K562 (cell line): ENCODE measurements around the gene EIF5. TPM values are rescaled to one million over a fixed set of nuclear protein-coding genes. Genes with fewer than 3 reads are reported as not detected.

ENCODE experiments used
- ARID1B ChIP-seq: fragments of 450-650 bp; IDR thresholded peaks from 2 replicates; pipeline ENCODE4 v1.6.1; 2016; ENCODE audit warnings: antibody characterized with exemption, mild to moderate bottlenecking, inconsistent platforms
- CEBPG ChIP-seq, 3 experiments: fragments of 200-800 bp in 1 of 3; sonication (Bioruptor generic) in 1 of 3; sonication (generic) in 1 of 3; formaldehyde crosslinking in 1 of 3; IDR thresholded peaks in 2 of 3; conservative IDR thresholded peaks in 1 of 3; 2 replicates each; pipeline versions ENCODE4 v1.6.1 to v1.8.0; 2016 to 2022; ENCODE audit warnings: missing compliant biosample characterization in 2 of 3, missing genetic modification characterization in 2 of 3, mild to moderate bottlenecking in 1 of 3, missing genetic modification reagents in 1 of 3
- CHD1 ChIP-seq: fragments of 200-600 bp; sonication (generic); IDR thresholded peaks from one replicate; pipeline ENCODE4 v1.6.1; 2012; ENCODE audit warnings: mild to moderate bottlenecking, moderate library complexity, low read length, inconsistent platforms
- NCOA1 ChIP-seq: fragments of 450-650 bp; IDR thresholded peaks from 2 replicates; pipeline ENCODE4 v1.6.1; 2016; ENCODE audit warnings: low read depth
- NR2C1 ChIP-seq, 2 experiments: fragments of 450-650 bp; IDR thresholded peaks; 2 replicates each; pipeline ENCODE4 v1.6.1; 2017; ENCODE audit warnings: mild to moderate bottlenecking in 2 of 2, antibody characterized with exemption in 1 of 2, inconsistent platforms in 1 of 2, missing compliant biosample characterization in 1 of 2, missing genetic modification characterization in 1 of 2
- RBM14 ChIP-seq: fragments of 200-400 bp; formaldehyde crosslinking; IDR thresholded peaks from 2 replicates; pipeline ENCODE4 v1.6.1; 2018; ENCODE audit warnings: low read depth, mild to moderate bottlenecking, low read length, moderate library complexity, borderline replicate concordance; ENCODE audit not compliant: insufficient read depth
- polyA plus RNA-seq, 8 experiments: library from polyadenylated mRNA; depleted of rRNA in 4 of 8; stranded (reverse) in 5 of 8; unstranded in 3 of 8; fragments of >200 nt; fragmentation: Nextera tagmentation in 2 of 8; fragmentation: Illumina TruSeq in 1 of 8; extraction: Ambion mirVana in 2 of 8; extraction: Trizol in 1 of 8; gene quantifications; 2 replicates each; pipeline versions ENCODE4 v1.2.1 to v1.2.3, GENCODE V29; 2011 to 2014; ENCODE audit warnings: inconsistent platforms in 1 of 8, missing spikeins in 1 of 8
- total RNA-seq, 7 experiments: library from RNA; depleted of rRNA in 6 of 7; stranded (reverse); fragments of >200 nt in 6 of 7; fragmentation: Illumina TruSeq in 2 of 7; extraction: Trizol in 2 of 7; gene quantifications; 2 replicates each; pipeline versions ENCODE4 v1.2.1 to v1.2.3, GENCODE V29; 2011 to 2021; ENCODE audit warnings: low replicate concordance in 1 of 7
- TF ChIP-seq, protein P1 (sequence below): fragments of 450-650 bp; IDR thresholded peaks from 2 replicates; pipeline ENCODE4 v1.6.1; 2018; ENCODE audit not compliant: partially characterized antibody
- TF ChIP-seq, protein P2 (sequence below): fragments of 250-450 bp; sonication (Bioruptor Pico); IDR thresholded peaks from 2 replicates; pipeline ENCODE4 v1.4.0; 2020; ENCODE audit warnings: mild to moderate bottlenecking, moderate library complexity

Gene EIF5
- total and polyA plus RNA-seq, 9 of the 15 experiments (the other 6 are each of a cell fraction or from before 2014, with no cell fraction given) = 92.7 to 442 (median 190) TPM

DNA sequence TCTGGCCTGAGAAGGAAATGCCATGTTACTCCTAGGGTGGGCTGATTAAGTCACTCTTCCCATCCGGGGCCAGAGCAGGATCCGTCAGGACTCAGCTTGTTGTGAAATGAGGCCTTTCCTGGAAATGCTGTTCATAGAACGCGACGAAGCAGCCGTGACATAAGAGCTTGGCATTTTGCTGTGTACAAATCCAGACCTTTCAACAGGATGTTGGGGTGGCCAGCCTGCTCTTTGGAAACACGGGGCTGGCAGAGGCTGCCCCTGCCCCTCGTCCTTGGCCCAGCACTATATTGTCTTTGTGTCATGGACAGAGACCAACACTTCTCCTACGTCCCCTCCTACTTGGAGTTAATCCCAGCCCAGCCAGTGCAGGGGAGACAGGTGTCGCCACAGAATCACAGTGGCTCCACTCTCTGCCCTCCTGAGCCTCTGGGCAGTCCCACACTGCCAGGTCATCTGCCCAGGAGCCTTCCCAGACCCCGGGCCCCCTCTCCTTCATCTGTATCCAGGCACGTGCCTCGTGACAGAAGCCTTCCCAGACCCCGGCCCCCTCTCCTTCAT, 18.6 kb upstream of the EIF5 start (continued):
- TF ChIP-seq, protein P1, sequence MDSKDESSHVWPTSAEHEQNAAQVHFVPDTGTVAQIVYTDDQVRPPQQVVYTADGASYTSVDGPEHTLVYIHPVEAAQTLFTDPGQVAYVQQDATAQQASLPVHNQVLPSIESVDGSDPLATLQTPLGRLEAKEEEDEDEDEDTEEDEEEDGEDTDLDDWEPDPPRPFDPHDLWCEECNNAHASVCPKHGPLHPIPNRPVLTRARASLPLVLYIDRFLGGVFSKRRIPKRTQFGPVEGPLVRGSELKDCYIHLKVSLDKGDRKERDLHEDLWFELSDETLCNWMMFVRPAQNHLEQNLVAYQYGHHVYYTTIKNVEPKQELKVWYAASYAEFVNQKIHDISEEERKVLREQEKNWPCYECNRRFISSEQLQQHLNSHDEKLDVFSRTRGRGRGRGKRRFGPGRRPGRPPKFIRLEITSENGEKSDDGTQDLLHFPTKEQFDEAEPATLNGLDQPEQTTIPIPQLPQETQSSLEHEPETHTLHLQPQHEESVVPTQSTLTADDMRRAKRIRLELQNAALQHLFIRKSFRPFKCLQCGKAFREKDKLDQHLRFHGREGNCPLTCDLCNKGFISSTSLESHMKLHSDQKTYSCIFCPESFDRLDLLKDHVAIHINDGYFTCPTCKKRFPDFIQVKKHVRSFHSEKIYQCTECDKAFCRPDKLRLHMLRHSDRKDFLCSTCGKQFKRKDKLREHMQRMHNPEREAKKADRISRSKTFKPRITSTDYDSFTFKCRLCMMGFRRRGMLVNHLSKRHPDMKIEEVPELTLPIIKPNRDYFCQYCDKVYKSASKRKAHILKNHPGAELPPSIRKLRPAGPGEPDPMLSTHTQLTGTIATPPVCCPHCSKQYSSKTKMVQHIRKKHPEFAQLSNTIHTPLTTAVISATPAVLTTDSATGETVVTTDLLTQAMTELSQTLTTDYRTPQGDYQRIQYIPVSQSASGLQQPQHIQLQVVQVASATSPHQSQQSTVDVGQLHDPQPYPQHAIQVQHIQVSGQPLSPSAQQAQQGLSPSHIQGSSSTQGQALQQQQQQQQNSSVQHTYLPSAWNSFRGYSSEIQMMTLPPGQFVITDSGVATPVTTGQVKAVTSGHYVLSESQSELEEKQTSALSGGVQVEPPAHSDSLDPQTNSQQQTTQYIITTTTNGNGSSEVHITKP = peak; percentile 21
- TF ChIP-seq NCOA1 (peak; percentile 29; the same call in 1 of the 2 replicates), ARID1B (peak; percentile 26; the same call in 1 of the 2 replicates), CHD1 (no peak), CEBPG (CRISPR knock-in tag; IDR thresholded peaks at IDR 0.05) (no peak; the same call in 1 of the 2 replicates), CEBPG (tag; conservative IDR thresholded peaks at IDR 0.05 in 1 of 2, IDR thresholded peaks at IDR 0.05 in 1 of 2) (peak; percentile 58 to 61; a peak in 3 of 4 replicates), RBM14 (no peak), NR2C1 (IDR thresholded peaks at IDR 0.05) (no peak), NR2C1 (tag; IDR thresholded peaks at IDR 0.05) (0 out of 2 replicates have a peak, but pooled peaks have one; percentile 16)
- TF ChIP-seq, protein P2, sequence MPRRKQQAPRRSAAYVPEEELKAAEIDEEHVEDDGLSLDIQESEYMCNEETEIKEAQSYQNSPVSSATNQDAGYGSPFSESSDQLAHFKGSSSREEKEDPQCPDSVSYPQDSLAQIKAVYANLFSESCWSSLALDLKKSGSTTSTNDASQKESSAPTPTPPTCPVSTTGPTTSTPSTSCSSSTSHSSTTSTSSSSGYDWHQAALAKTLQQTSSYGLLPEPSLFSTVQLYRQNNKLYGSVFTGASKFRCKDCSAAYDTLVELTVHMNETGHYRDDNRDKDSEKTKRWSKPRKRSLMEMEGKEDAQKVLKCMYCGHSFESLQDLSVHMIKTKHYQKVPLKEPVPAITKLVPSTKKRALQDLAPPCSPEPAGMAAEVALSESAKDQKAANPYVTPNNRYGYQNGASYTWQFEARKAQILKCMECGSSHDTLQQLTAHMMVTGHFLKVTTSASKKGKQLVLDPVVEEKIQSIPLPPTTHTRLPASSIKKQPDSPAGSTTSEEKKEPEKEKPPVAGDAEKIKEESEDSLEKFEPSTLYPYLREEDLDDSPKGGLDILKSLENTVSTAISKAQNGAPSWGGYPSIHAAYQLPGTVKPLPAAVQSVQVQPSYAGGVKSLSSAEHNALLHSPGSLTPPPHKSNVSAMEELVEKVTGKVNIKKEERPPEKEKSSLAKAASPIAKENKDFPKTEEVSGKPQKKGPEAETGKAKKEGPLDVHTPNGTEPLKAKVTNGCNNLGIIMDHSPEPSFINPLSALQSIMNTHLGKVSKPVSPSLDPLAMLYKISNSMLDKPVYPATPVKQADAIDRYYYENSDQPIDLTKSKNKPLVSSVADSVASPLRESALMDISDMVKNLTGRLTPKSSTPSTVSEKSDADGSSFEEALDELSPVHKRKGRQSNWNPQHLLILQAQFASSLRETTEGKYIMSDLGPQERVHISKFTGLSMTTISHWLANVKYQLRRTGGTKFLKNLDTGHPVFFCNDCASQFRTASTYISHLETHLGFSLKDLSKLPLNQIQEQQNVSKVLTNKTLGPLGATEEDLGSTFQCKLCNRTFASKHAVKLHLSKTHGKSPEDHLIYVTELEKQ = no peak
